K562 (cell line): ENCODE results near the gene FGF13.

ENCODE experiments used
- CTCF ChIP-seq, 3 experiments: IDR thresholded peaks in 2 of 3; conservative IDR thresholded peaks in 1 of 3; 2 replicates each; pipeline ENCODE4 v1.5.1; 2011 to 2012; ENCODE audit warnings: low read length in 3 of 3, mild to moderate bottlenecking in 3 of 3, control low read depth in 2 of 3, improper control_type of control experiment in 1 of 3, inconsistent platforms in 1 of 3, low read depth in 1 of 3, mixed read lengths in 1 of 3, moderate library complexity in 1 of 3; ENCODE audit not compliant: insufficient read depth in 2 of 3
- MAFF ChIP-seq: IDR thresholded peaks from 2 replicates; pipeline ENCODE4 v1.6.1; 2012; ENCODE audit warnings: low read length, improper control_type of control experiment
- MYC ChIP-seq, 2 experiments: fragments of 250-450 bp in 1 of 2; sonication (Bioruptor Pico) in 1 of 2; IDR thresholded peaks; 2 replicates each; pipeline versions ENCODE4 v1.5.1 to v1.6.1; 2012 to 2021; ENCODE audit warnings: low read depth in 2 of 2, borderline replicate concordance in 1 of 2, improper control_type of control experiment in 1 of 2, low read length in 1 of 2, mild to moderate bottlenecking in 1 of 2, moderate library complexity in 1 of 2
- POLR2A ChIP-seq: fragments of 450-650 bp; conservative IDR thresholded peaks from 2 replicates; pipeline ENCODE4 v1.6.1; 2016
- SMARCC2 ChIP-seq: fragments of 450-650 bp; IDR thresholded peaks from 2 replicates; pipeline ENCODE4 v1.6.1; 2017; ENCODE audit warnings: antibody characterized with exemption, moderate library complexity, mild to moderate bottlenecking, low read depth
- SREBF2 ChIP-seq: sonication (generic); formaldehyde crosslinking; IDR thresholded peaks from 2 replicates; pipeline ENCODE4 v1.4.0; 2020; ENCODE audit warnings: mild to moderate bottlenecking, missing genetic modification reagents
- TEAD2 ChIP-seq: fragments of 450-650 bp; IDR thresholded peaks from 2 replicates; pipeline ENCODE4 v1.6.1; 2016; ENCODE audit warnings: missing genetic modification characterization, control low read depth, missing compliant biosample characterization
- ZBTB2 ChIP-seq: fragments of 450-650 bp; IDR thresholded peaks from 2 replicates; pipeline ENCODE4 v1.6.1; 2016; ENCODE audit warnings: antibody characterized with exemption

- TF ChIP-seq MAFF (no peak), POLR2A (no peak), MYC (IDR thresholded peaks at IDR 0.05; ENCODE audit: low read depth, low read length) (no peak), MYC (CRISPR knock-in tag; IDR thresholded peaks at IDR 0.05; ENCODE audit: borderline replicate concordance, low read depth) (no peak), CTCF (IDR thresholded peaks at IDR 0.05 in 2 of 3, conservative IDR thresholded peaks at IDR 0.05 in 1 of 3; ENCODE audit: insufficient read depth in 2 of 3, low read depth in 1 of 3, low read length in 3 of 3) (no peak), SMARCC2 (no peak), TEAD2 (no peak), ZBTB2 (no peak), SREBF2 (CRISPR knock-in tag) (no peak)
Observed at GRCh38 chrX:138651494-138651893, 60.0 kb downstream of the FGF13 start.
